GM21825 (cell line): ENCODE measurements around the gene ZNF778.

ENCODE experiments used
- ATAC-seq: cut with Tn5 transposase; IDR thresholded peaks from one replicate; pipeline ENCODE4 v1.9.1; 2021; ENCODE audit warnings: mild to moderate bottlenecking, moderate library complexity; ENCODE audit not compliant: unreplicated experiment

Gene ZNF778

GRCh38 chr16:89273741-89274472, 56.4 kb downstream of the ZNF778 start:
- ATAC-seq, result no peak

- no peak for ATAC-seq
Observed at GRCh38 chr16:89274561-89275283, 57.2 kb downstream of the ZNF778 start.

- no peak for ATAC-seq
Observed at GRCh38 chr16:89275284-89275584, 57.7 kb downstream of the ZNF778 start.

GRCh38 chr16:89275837-89276720, 58.6 kb downstream of the ZNF778 start:
- ATAC-seq, result no peak

GRCh38 chr16:89277049-89277448, 59.5 kb downstream of the ZNF778 start:
- no peak for ATAC-seq

GRCh38 chr16:89277641-89278341, 60.3 kb downstream of the ZNF778 start:
- no peak for ATAC-seq

- ATAC-seq, result no peak
Observed at GRCh38 chr16:89278441-89279240, 61.1 kb downstream of the ZNF778 start.

- no peak for ATAC-seq
Observed at GRCh38 chr16:89279666-89280481, 62.4 kb downstream of the ZNF778 start.

- ATAC-seq, result no peak
Observed at GRCh38 chr16:89280546-89281188, 63.2 kb downstream of the ZNF778 start.

GRCh38 chr16:89281189-89281577, 63.7 kb downstream of the ZNF778 start:
- no peak for ATAC-seq

- ATAC-seq, result no peak
Observed at GRCh38 chr16:89281829-89282228, 64.3 kb downstream of the ZNF778 start.

GRCh38 chr16:89282523-89282922, 65.0 kb downstream of the ZNF778 start:
- no peak for ATAC-seq

GRCh38 chr16:89283449-89283848, 65.9 kb downstream of the ZNF778 start:
- ATAC-seq, result no peak

GRCh38 chr16:89285381-89285780, 67.9 kb downstream of the ZNF778 start:
- ATAC-seq, result no peak

- ATAC-seq, result no peak
Observed at GRCh38 chr16:89286096-89286495, 68.6 kb downstream of the ZNF778 start.
